Mesenchymal stem cell (in vitro differentiated cells and primary cell): Measurements from ENCODE around the gene HDAC6.

Experiments used
- DNase-seq: peaks from one replicate; pipeline ENCODE4 v3.0.0-alpha.2; 2013
- H2AFZ ChIP-seq: one replicate; pipeline ENCODE4 v1.6.1; 2013; ENCODE audit warnings: low read depth, mild to moderate bottlenecking, control low read depth, inconsistent platforms, low read length, moderate library complexity
- H2AK5ac ChIP-seq: 2 replicates; pipeline ENCODE4 v1.6.1; 2013; ENCODE audit warnings: low read length, moderate library complexity, mild to moderate bottlenecking, inconsistent platforms; ENCODE audit not compliant: severe bottlenecking
- H2BK120ac ChIP-seq: one replicate; pipeline ENCODE4 v1.6.1; 2013; ENCODE audit warnings: low read depth, mild to moderate bottlenecking, inconsistent platforms, low read length, moderate library complexity
- H2BK12ac ChIP-seq, 2 experiments: one replicate each; pipeline ENCODE4 v1.6.1; 2013; ENCODE audit warnings: inconsistent platforms in 2 of 2, low read length in 2 of 2, mild to moderate bottlenecking in 2 of 2, moderate library complexity in 2 of 2, control low read depth in 1 of 2
- H2BK15ac ChIP-seq: one replicate; pipeline ENCODE4 v1.6.1; 2013; ENCODE audit warnings: mild to moderate bottlenecking, low read depth, inconsistent platforms; ENCODE audit not compliant: poor library complexity, severe bottlenecking
- H2BK5ac ChIP-seq: 2 replicates; pipeline ENCODE4 v1.6.1; 2013; ENCODE audit warnings: low read depth, mild to moderate bottlenecking, low read length, control low read depth, inconsistent platforms; ENCODE audit not compliant: poor library complexity, severe bottlenecking
- H3K14ac ChIP-seq, 2 experiments: one replicate each; pipeline ENCODE4 v1.6.1; 2013; ENCODE audit warnings: inconsistent platforms in 2 of 2, low read length in 2 of 2, control low read depth in 1 of 2, mild to moderate bottlenecking in 1 of 2, moderate library complexity in 1 of 2
- H3K18ac ChIP-seq, 2 experiments: one replicate each; pipeline ENCODE4 v1.6.1; 2013; ENCODE audit warnings: inconsistent platforms in 2 of 2, low read length in 2 of 2, control low read depth in 1 of 2, low read depth in 1 of 2, mild to moderate bottlenecking in 1 of 2
- H3K23ac ChIP-seq, 2 experiments: one replicate each; pipeline ENCODE4 v1.6.1; 2013; ENCODE audit warnings: inconsistent platforms in 2 of 2, low read length in 2 of 2, mild to moderate bottlenecking in 2 of 2, moderate library complexity in 2 of 2, control low read depth in 1 of 2
- H3K27ac ChIP-seq: 2 replicates; pipeline ENCODE4 v1.5.1; 2013; ENCODE audit warnings: mild to moderate bottlenecking, moderate library complexity, low read length, control low read depth, inconsistent platforms; ENCODE audit not compliant: poor library complexity, severe bottlenecking
- H3K27me3 ChIP-seq, 2 experiments: 2 replicates each; pipeline versions ENCODE4 v1.6.1 to v1.7.0; 2013; ENCODE audit warnings: low read length in 2 of 2, mild to moderate bottlenecking in 2 of 2, moderate library complexity in 2 of 2, control low read depth in 1 of 2, inconsistent platforms in 1 of 2; ENCODE audit not compliant: control insufficient read depth in 1 of 2, insufficient read depth in 1 of 2
- H3K36me3 ChIP-seq, 2 experiments: 2 replicates each; pipeline versions ENCODE4 v1.6.1 to v1.7.0; 2013; ENCODE audit warnings: low read length in 2 of 2, control low read depth in 1 of 2, inconsistent platforms in 1 of 2, low read depth in 1 of 2, mild to moderate bottlenecking in 1 of 2; ENCODE audit not compliant: insufficient read depth in 2 of 2, control insufficient read depth in 1 of 2
- H3K4ac ChIP-seq, 2 experiments: one replicate each; pipeline ENCODE4 v1.6.1; 2013; ENCODE audit warnings: inconsistent platforms in 2 of 2, low read length in 2 of 2, mild to moderate bottlenecking in 2 of 2, moderate library complexity in 2 of 2, control low read depth in 1 of 2, low read depth in 1 of 2
- H3K4me1 ChIP-seq: 2 replicates; pipeline ENCODE4 v1.6.1; 2013; ENCODE audit warnings: low read depth, low read length, control low read depth; ENCODE audit not compliant: control insufficient read depth, insufficient read depth
- H3K4me2 ChIP-seq: 2 replicates; pipeline ENCODE4 v1.6.1; 2013; ENCODE audit warnings: low read length, mild to moderate bottlenecking, inconsistent platforms; ENCODE audit not compliant: poor library complexity, severe bottlenecking
- H3K4me3 ChIP-seq, 2 experiments: 2 replicates each; pipeline versions ENCODE4 v1.5.1 to v1.7.0; 2013; ENCODE audit warnings: low read length in 2 of 2, mild to moderate bottlenecking in 2 of 2, control low read depth in 1 of 2, low read depth in 1 of 2; ENCODE audit not compliant: insufficient read depth in 1 of 2
- H3K79me1 ChIP-seq: replicated peaks from 2 replicates; pipeline ENCODE4 v1.6.1; 2013; ENCODE audit warnings: mild to moderate bottlenecking, control low read depth, low read length, inconsistent platforms; ENCODE audit not compliant: poor library complexity, severe bottlenecking
- H3K9ac ChIP-seq: 2 replicates; pipeline ENCODE4 v1.7.0; 2013; ENCODE audit warnings: mild to moderate bottlenecking, low read length, moderate library complexity
- H3K9me3 ChIP-seq: 2 replicates; pipeline ENCODE4 v1.7.0; 2013; ENCODE audit warnings: mild to moderate bottlenecking, low read length; ENCODE audit not compliant: control insufficient read depth
- H4K8ac ChIP-seq: one replicate; pipeline ENCODE4 v1.6.1; 2013; ENCODE audit warnings: inconsistent platforms, mild to moderate bottlenecking, low read length, moderate library complexity
- H4K91ac ChIP-seq: one replicate; pipeline ENCODE4 v1.6.1; 2013; ENCODE audit warnings: mild to moderate bottlenecking, low read length, inconsistent platforms
- WGBS: methylation state at CpG from one replicate; pipeline ENCODE4 v1.1.7; 2013; ENCODE audit warnings: mixed read lengths; 5-methylcytosine and 5-hydroxymethylcytosine counted together

Gene HDAC6

GRCh38 chrX:48800574-48801279, 1.1 kb upstream of the HDAC6 start:
- Histone ChIP-seq H3K4me1 (peaks cover 5% of the 10 kb centered on the region), H2BK12ac (no peak overlapping the region), H3K4me3 (peak overlapping the region; percentile 80 to 81), H3K9me3 (no peaks in the 10 kb centered on the region), H3K4ac (peak overlapping the region in 1 of 2 experiments; percentile 80), H2BK15ac (peak overlapping the region; percentile 26), H3K27ac (peak overlapping the region; percentile 76), H3K9ac (peak overlapping the region; percentile 90), H2AFZ (peak overlapping the region; percentile 53), H3K23ac (no peak overlapping the region), H2AK5ac (peak overlapping the region; percentile 48), H4K91ac (peak overlapping the region; percentile 68), H3K36me3 (peaks cover 7 to 9% of the 10 kb centered on the region in 2 experiments), H4K8ac (peak overlapping the region; percentile 91), H2BK120ac (no peak overlapping the region), H2BK5ac (no peak overlapping the region), H3K79me1 (peaks cover 7% of the 10 kb centered on the region), H3K27me3 (peaks cover 0 to 20% of the 10 kb centered on the region in 2 experiments), H3K14ac (no peak overlapping the region), H3K4me2 (peak overlapping the region; percentile 66), H3K18ac (peak overlapping the region; percentile 21 to 70)
- 41% methylated on average over 15 of the region's 17 CpGs for WGBS
- no peak for DNase-seq

DNA sequence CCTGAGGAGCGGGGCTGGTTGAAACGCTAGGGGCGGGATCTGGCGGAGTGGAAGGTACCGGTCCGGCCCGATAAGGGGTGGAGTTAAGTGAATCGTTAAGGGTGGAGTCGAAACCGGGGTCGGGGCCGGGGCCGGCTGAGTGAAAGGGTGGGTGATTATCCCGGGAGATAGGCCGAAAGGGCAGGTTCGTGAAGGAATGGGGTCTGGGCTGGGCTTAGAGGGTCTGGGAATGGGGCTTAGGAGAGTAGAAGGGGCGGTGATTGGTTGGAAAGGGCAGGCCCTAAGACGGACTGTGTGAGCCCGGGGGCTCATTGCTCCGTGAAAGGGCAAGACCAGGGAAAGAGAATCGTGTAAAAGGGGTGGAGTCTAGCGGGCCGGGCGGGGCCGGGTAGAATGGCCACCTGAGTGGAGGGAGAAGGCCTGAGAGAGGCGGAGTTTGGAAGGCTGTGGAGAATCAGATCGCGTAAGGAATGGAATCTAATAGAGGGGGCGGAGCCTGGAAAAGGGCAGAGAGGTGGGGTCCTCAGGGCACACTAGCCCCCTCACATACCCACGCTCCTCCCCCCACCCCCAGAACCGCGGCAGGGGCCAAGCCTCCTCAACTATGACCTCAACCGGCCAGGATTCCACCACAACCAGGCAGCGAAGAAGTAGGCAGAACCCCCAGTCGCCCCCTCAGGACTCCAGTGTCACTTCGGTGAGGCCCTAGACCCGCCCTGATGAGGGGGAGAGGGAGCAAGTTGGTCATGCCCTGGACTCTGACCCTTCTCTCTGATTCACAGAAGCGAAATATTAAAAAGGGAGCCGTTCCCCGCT, 430 bp downstream of the HDAC6 start:
- Histone ChIP-seq H3K4me2 (peak overlapping the region; percentile 32), H2BK5ac (peak overlapping the region; percentile 62), H3K14ac (no peak overlapping the region), H3K79me1 (peaks cover 7% of the 10 kb centered on the region), H3K27ac (peak overlapping the region; percentile 99), H3K9me3 (no peaks in the 10 kb centered on the region), H3K23ac (no peak overlapping the region), H3K9ac (peak overlapping the region; percentile 95), H2AK5ac (no peak overlapping the region), H4K91ac (no peak overlapping the region), H4K8ac (peak overlapping the region; percentile 87), H2BK15ac (no peak overlapping the region), H3K36me3 (peaks cover 7 to 13% of the 10 kb centered on the region in 2 experiments), H3K27me3 (peaks cover 0 to 8% of the 10 kb centered on the region in 2 experiments), H3K4me1 (peaks cover 4% of the 10 kb centered on the region), H3K18ac (peak overlapping the region; percentile 48 to 70), H3K4ac (peak overlapping the region in 1 of 2 experiments; percentile 28), H2BK120ac (no peak overlapping the region), H2BK12ac (no peak overlapping the region), H2AFZ (peak overlapping the region; percentile 42), H3K4me3 (peak overlapping the region; percentile 60 to 82)
- DNase-seq = peak; percentile 89
- 11% methylated on average over 26 of the region's 40 CpGs for WGBS

- Histone ChIP-seq H3K79me1 (peaks cover 7% of the 10 kb centered on the region), H3K36me3 (peaks cover 7 to 14% of the 10 kb centered on the region in 2 experiments), H3K4me3 (peak overlapping the region; percentile 60 to 82), H2BK15ac (no peak overlapping the region), H2BK120ac (no peak overlapping the region), H3K9ac (peak overlapping the region; percentile 95), H3K9me3 (no peaks in the 10 kb centered on the region), H2BK5ac (peak overlapping the region; percentile 31), H3K4me2 (peak overlapping the region; percentile 32), H4K91ac (no peak overlapping the region), H3K23ac (no peak overlapping the region), H3K27me3 (peaks cover 0 to 3% of the 10 kb centered on the region in 2 experiments), H3K14ac (no peak overlapping the region), H4K8ac (no peak overlapping the region), H3K27ac (peak overlapping the region; percentile 99), H3K4ac (peak overlapping the region in 1 of 2 experiments; percentile 28), H3K4me1 (peaks cover 4% of the 10 kb centered on the region), H3K18ac (no peak overlapping the region), H2AK5ac (no peak overlapping the region), H2BK12ac (no peak overlapping the region), H2AFZ (no peak overlapping the region)
- WGBS = 66% methylated on average over 4 of the region's 4 CpGs
- peak; percentile 1 for DNase-seq
Observed at GRCh38 chrX:48802905-48803200, 986 bp downstream of the HDAC6 start.

- H2BK12ac ChIP-seq = no peak overlapping the region
Observed at GRCh38 chrX:48806081-48806480, 4.2 kb downstream of the HDAC6 start.

More at GRCh38 chrX:48806081-48806480, 4.2 kb downstream of the HDAC6 start:
- 100% methylated on average over 2 of the region's 4 CpGs for WGBS
- DNase-seq = no peak
- Histone ChIP-seq H4K8ac (no peak overlapping the region), H2BK15ac (no peak overlapping the region), H3K14ac (no peak overlapping the region), H3K23ac (no peak overlapping the region), H3K9me3 (no peaks in the 10 kb centered on the region), H3K9ac (no peak overlapping the region), H2BK5ac (no peak overlapping the region), H3K79me1 (peaks cover 6% of the 10 kb centered on the region), H4K91ac (no peak overlapping the region), H3K4me3 (no peak overlapping the region), H2BK120ac (no peak overlapping the region), H3K36me3 (peaks cover 7 to 19% of the 10 kb centered on the region in 2 experiments), H2AK5ac (no peak overlapping the region), H2AFZ (no peak overlapping the region), H3K27ac (no peak overlapping the region), H3K4me1 (no peaks in the 10 kb centered on the region), H3K4ac (no peak overlapping the region), H3K27me3 (no peaks in the 10 kb centered on the region), H3K4me2 (no peak overlapping the region), H3K18ac (no peak overlapping the region)
